GM18870 (cell line): ENCODE results near the gene PIN4.
"Not testable (repeated sequence)": the region's sequence is repeated elsewhere in the genome, so short reads cannot be mapped to it uniquely, and the experiment has no call there.

Experiments
- ATAC-seq: cut with Tn5 transposase; IDR thresholded peaks from one replicate; pipeline ENCODE4 v1.9.1; 2021; ENCODE audit warnings: moderate library complexity; ENCODE audit not compliant: unreplicated experiment

The PIN4 gene

GRCh38 chrX:72181178-72182125 lies at the start of gene PIN4:
Gene PIN4 (plus strand): TSS chrX:72181757. CDS start chrX:72181786, 29 bp downstream.
- peak; percentile 91 for ATAC-seq

GRCh38 chrX:72132456-72132855 lies 49.1 kb upstream of the PIN4 start:
- ATAC-seq: no peak

- ATAC-seq: no peak
Observed at GRCh38 chrX:72133851-72134546, 47.6 kb upstream of the PIN4 start.

- ATAC-seq: no peak
Observed at GRCh38 chrX:72137846-72138495, 43.6 kb upstream of the PIN4 start.

- ATAC-seq: no peak
Observed at GRCh38 chrX:72139538-72139937, 42.0 kb upstream of the PIN4 start.

GRCh38 chrX:72141372-72142004 lies 40.1 kb upstream of the PIN4 start:
- peak; percentile 52 for ATAC-seq

- ATAC-seq: no peak
Observed at GRCh38 chrX:72142094-72142793, 39.3 kb upstream of the PIN4 start.

- no peak for ATAC-seq
Observed at GRCh38 chrX:72142794-72143608, 38.6 kb upstream of the PIN4 start.

- ATAC-seq: no peak
Observed at GRCh38 chrX:72143609-72143907, 38.0 kb upstream of the PIN4 start.

GRCh38 chrX:72145181-72145580 lies 36.4 kb upstream of the PIN4 start:
- ATAC-seq: no peak

GRCh38 chrX:72146527-72146926 lies 35.0 kb upstream of the PIN4 start:
- ATAC-seq: no peak

GRCh38 chrX:72158773-72159172 lies 22.8 kb upstream of the PIN4 start:
- no peak for ATAC-seq

- ATAC-seq: no peak
Observed at GRCh38 chrX:72159769-72160168, 21.8 kb upstream of the PIN4 start.

- no peak for ATAC-seq
Observed at GRCh38 chrX:72165551-72165950, 16.0 kb upstream of the PIN4 start.

- ATAC-seq: no peak
Observed at GRCh38 chrX:72169008-72169728, 12.4 kb upstream of the PIN4 start.

- not testable (repeated sequence) for ATAC-seq
Observed at GRCh38 chrX:72176289-72176688, 5.3 kb upstream of the PIN4 start.

- ATAC-seq: no peak
Observed at GRCh38 chrX:72176981-72177380, 4.6 kb upstream of the PIN4 start.

GRCh38 chrX:72180539-72180938 lies 1.0 kb upstream of the PIN4 start:
- peak; percentile 3 for ATAC-seq

GRCh38 chrX:72182924-72183323 lies 1.4 kb downstream of the PIN4 start:
- no peak for ATAC-seq
